Inferior parietal cortex (tissue), 1 donor: ENCODE results near the gene REEP2.
"Not testable (repeated sequence)": the region's sequence is repeated elsewhere in the genome, so short reads cannot be mapped to it uniquely, and the experiment has no call there.

Experiments used
- DNase-seq: peaks from one replicate; pipeline ENCODE4 v3.0.0-alpha.2; 2016; ENCODE audit errors: extremely low spot score

Gene REEP2

GRCh38 chr5:138438724-138439476 is at the start of gene REEP2:
TSS of gene REEP2 (plus strand) at chr5:138439057. CDS start at chr5:138439209, 152 bp downstream.
- peak; percentile 32 for DNase-seq

- DNase-seq = no peak
These were observed 49.5 kb upstream of the REEP2 start for GRCh38 chr5:138389332-138389731.

GRCh38 chr5:138389911-138390310 is 48.9 kb upstream of the REEP2 start:
- not testable (repeated sequence) for DNase-seq

- DNase-seq = peak; percentile 69
These were observed 46.9 kb upstream of the REEP2 start for GRCh38 chr5:138391859-138392386.

GRCh38 chr5:138402640-138403039 is 36.2 kb upstream of the REEP2 start:
- DNase-seq = no peak

GRCh38 chr5:138408023-138408422 is 30.8 kb upstream of the REEP2 start:
- DNase-seq = no peak

- peak; percentile 56 for DNase-seq
These were observed 27.7 kb upstream of the REEP2 start for GRCh38 chr5:138410996-138411640.

GRCh38 chr5:138418444-138418843 is 20.4 kb upstream of the REEP2 start:
- no peak for DNase-seq

GRCh38 chr5:138425079-138425478 is 13.8 kb upstream of the REEP2 start:
- DNase-seq = no peak

GRCh38 chr5:138435943-138436342 is 2.9 kb upstream of the REEP2 start:
- DNase-seq = no peak

- no peak for DNase-seq
These were observed 694 bp upstream of the REEP2 start for GRCh38 chr5:138438003-138438723.

GRCh38 chr5:138439477-138440158 is 761 bp downstream of the REEP2 start:
- DNase-seq = peak; percentile 32

- DNase-seq = no peak
These were observed 1.6 kb downstream of the REEP2 start for GRCh38 chr5:138440159-138441073.

GRCh38 chr5:138441221-138441620 is 2.4 kb downstream of the REEP2 start:
- no peak for DNase-seq

- DNase-seq = no peak
These were observed 5.4 kb downstream of the REEP2 start for GRCh38 chr5:138444078-138444773.

- DNase-seq = no peak
These were observed 6.1 kb downstream of the REEP2 start for GRCh38 chr5:138444774-138445546.

GRCh38 chr5:138445547-138446271 is 6.9 kb downstream of the REEP2 start:
- no peak for DNase-seq

GRCh38 chr5:138448070-138448469 is 9.2 kb downstream of the REEP2 start:
- no peak for DNase-seq
